Astrocyte of the cerebellum (primary cell): ENCODE measurements around the gene AIFM2.
A peak's percentile ranks its signal among the peaks of the same experiment; 100 is the strongest.

Source experiments
- DNase-seq: peaks from one replicate; pipeline ENCODE4 v3.0.0-alpha.2; 2011; ENCODE audit warnings: low read depth
- H3K4me3 ChIP-seq: 2 replicates; pipeline ENCODE4 v1.5.1; 2011; ENCODE audit warnings: mild to moderate bottlenecking, low read depth, low read length, moderate library complexity
- CTCF ChIP-seq: IDR thresholded peaks from 2 replicates; pipeline ENCODE4 v1.5.1; 2012; ENCODE audit warnings: low read length, low read depth, moderate library complexity, mild to moderate bottlenecking; ENCODE audit errors: missing control alignments
- in situ Hi-C: cut with HindIII; loops from 2 replicates; pipeline ENCODE4 v1.10.0; 2017; ENCODE audit warnings: low sequenced_read_pairs

AIFM2 gene

GRCh38 chr10:70135046-70135445 lies 2.4 kb upstream of the AIFM2 start:
- no peak for TF ChIP-seq CTCF
- in situ Hi-C loops: no loop called here
- DNase-seq: no peak
- no peak overlapping the region for H3K4me3 ChIP-seq

- no peak overlapping the region for H3K4me3 ChIP-seq
- no peak for DNase-seq
- in situ Hi-C loops: no loop called here
- TF ChIP-seq CTCF: no peak
Observed at GRCh38 chr10:70131560-70131937, 1.1 kb downstream of the AIFM2 start.

- H3K4me3 ChIP-seq: no peak overlapping the region
- DNase-seq: peak; percentile 16
- in situ Hi-C loops: no loop called here
- TF ChIP-seq CTCF: no peak
Observed at GRCh38 chr10:70130878-70131559, 1.6 kb downstream of the AIFM2 start.

GRCh38 chr10:70126700-70127395 lies 5.8 kb downstream of the AIFM2 start:
- in situ Hi-C loops: no loop called here

GRCh38 chr10:70125918-70126552 lies 6.6 kb downstream of the AIFM2 start:
- TF ChIP-seq CTCF: no peak
- in situ Hi-C loops: no loop called here
- H3K4me3 ChIP-seq: no peak overlapping the region
- DNase-seq: no peak

More at GRCh38 chr10:70126700-70127395, 5.8 kb downstream of the AIFM2 start:
- no peak overlapping the region for H3K4me3 ChIP-seq
- no peak for DNase-seq
- TF ChIP-seq CTCF: no peak

- H3K4me3 ChIP-seq: no peak overlapping the region
- no peak for DNase-seq
- no peak for TF ChIP-seq CTCF
- in situ Hi-C loops: no loop called here
Observed at GRCh38 chr10:70124918-70125317, 7.7 kb downstream of the AIFM2 start.
